Endothelial cell (in vitro differentiated cells): ENCODE measurements around the gene SMARCD1. TPM values are rescaled to one million over a fixed set of nuclear protein-coding genes. Genes with fewer than 3 reads are reported as not detected.

Source experiments
- DNase-seq: peaks from one replicate; pipeline ENCODE4 v3.0.0; 2021; ENCODE audit warnings: low spot score
- H3K27ac Mint-ChIP-seq: one replicate; pipeline ENCODE4 v1.8.0; 2021; ENCODE audit warnings: mixed read lengths, inconsistent platforms; ENCODE audit not compliant: unreplicated experiment
- H3K27me3 Mint-ChIP-seq: one replicate; pipeline ENCODE4 v1.8.0; 2021; ENCODE audit warnings: mild to moderate bottlenecking, moderate library complexity, mixed read lengths, inconsistent platforms; ENCODE audit not compliant: unreplicated experiment
- H3K36me3 Mint-ChIP-seq: one replicate; pipeline ENCODE4 v1.8.0; 2021; ENCODE audit warnings: mild to moderate bottlenecking, low read depth, mixed read lengths, inconsistent platforms; ENCODE audit not compliant: unreplicated experiment
- H3K4me1 Mint-ChIP-seq: one replicate; pipeline ENCODE4 v1.8.0; 2021; ENCODE audit warnings: mild to moderate bottlenecking, mixed read lengths, inconsistent platforms; ENCODE audit not compliant: unreplicated experiment
- H3K4me3 Mint-ChIP-seq: one replicate; pipeline ENCODE4 v1.8.0; 2021; ENCODE audit warnings: mild to moderate bottlenecking, mixed read lengths, inconsistent platforms; ENCODE audit not compliant: unreplicated experiment
- H3K9me3 Mint-ChIP-seq: one replicate; pipeline ENCODE4 v1.8.0; 2021; ENCODE audit warnings: mixed read lengths, inconsistent platforms; ENCODE audit not compliant: unreplicated experiment
- CTCF ChIP-seq: fragments of 200-600 bp; sonication (generic); IDR thresholded peaks from one replicate; pipeline ENCODE4 v1.5.0; 2021; ENCODE audit warnings: antibody characterized with exemption; ENCODE audit not compliant: unreplicated experiment
- total RNA-seq: library from RNA; stranded (reverse); fragmentation: NEBNext Ultra II Directional; extraction: Animal tissue kit (Norgen Biotek cat#: 25700); gene quantifications from one replicate; pipeline ENCODE4 v1.2.1, GENCODE V29; 2021; ENCODE audit not compliant: unreplicated experiment

Gene SMARCD1
- total RNA-seq, 1 donor from 2014 or later = 101 TPM

- no peaks in the 10 kb centered on the region for H3K9me3 Mint-ChIP-seq
- TF ChIP-seq CTCF = no peak
- no peak overlapping the region for H3K27ac Mint-ChIP-seq
- no peak for DNase-seq
- peaks cover 11% of the 10 kb centered on the region for H3K27me3 Mint-ChIP-seq
- peaks cover 14% of the 10 kb centered on the region for H3K36me3 Mint-ChIP-seq
- peaks cover 3% of the 10 kb centered on the region for H3K4me1 Mint-ChIP-seq
- no peak overlapping the region for H3K4me3 Mint-ChIP-seq
Observed at GRCh38 chr12:50104417-50105366, 19.6 kb downstream of the SMARCD1 start.

- no peaks in the 10 kb centered on the region for H3K9me3 Mint-ChIP-seq
- DNase-seq = no peak
- H3K27ac Mint-ChIP-seq = peak overlapping the region; percentile 7
- no peak for TF ChIP-seq CTCF
- no peak overlapping the region for H3K4me3 Mint-ChIP-seq
- H3K27me3 Mint-ChIP-seq = peaks cover 11% of the 10 kb centered on the region
- peaks cover 6% of the 10 kb centered on the region for H3K36me3 Mint-ChIP-seq
- peaks cover 9% of the 10 kb centered on the region for H3K4me1 Mint-ChIP-seq
Observed at GRCh38 chr12:50105913-50106450, 20.8 kb downstream of the SMARCD1 start.

GRCh38 chr12:50106907-50107306, 21.8 kb downstream of the SMARCD1 start:
- Mint-ChIP-seq H3K27ac (no peak overlapping the region), H3K27me3 (peaks cover 11% of the 10 kb centered on the region), H3K9me3 (no peaks in the 10 kb centered on the region), H3K4me1 (peaks cover 9% of the 10 kb centered on the region), H3K4me3 (no peak overlapping the region), H3K36me3 (peaks cover 6% of the 10 kb centered on the region)
- no peak for TF ChIP-seq CTCF
- no peak for DNase-seq

- DNase-seq = no peak
- H3K27me3 Mint-ChIP-seq = peaks cover 13% of the 10 kb centered on the region
- H3K4me1 Mint-ChIP-seq = peaks cover 13% of the 10 kb centered on the region
- peaks cover 9% of the 10 kb centered on the region for H3K36me3 Mint-ChIP-seq
- TF ChIP-seq CTCF = no peak
- no peak overlapping the region for H3K4me3 Mint-ChIP-seq
- no peaks in the 10 kb centered on the region for H3K9me3 Mint-ChIP-seq
- H3K27ac Mint-ChIP-seq = no peak overlapping the region
Observed at GRCh38 chr12:50107416-50108268, 22.5 kb downstream of the SMARCD1 start.
